GM12864 (cell line): ENCODE data around the gene TGFBR3.

ENCODE experiments used
- DNase-seq: peaks from one replicate; pipeline ENCODE4 v3.0.0-alpha.2; 2011; ENCODE audit warnings: low read depth
- H3K4me3 ChIP-seq: 2 replicates; pipeline ENCODE4 v1.5.1; 2011; ENCODE audit warnings: mild to moderate bottlenecking, low read depth, low read length, control low read depth
- TF ChIP-seq, protein P1 (sequence below): IDR thresholded peaks from 2 replicates; pipeline ENCODE4 v1.5.1; 2011; ENCODE audit warnings: low read depth, mild to moderate bottlenecking, moderate library complexity, low read length, control low read depth, inconsistent platforms; ENCODE audit errors: missing control alignments

TGFBR3 gene

DNA sequence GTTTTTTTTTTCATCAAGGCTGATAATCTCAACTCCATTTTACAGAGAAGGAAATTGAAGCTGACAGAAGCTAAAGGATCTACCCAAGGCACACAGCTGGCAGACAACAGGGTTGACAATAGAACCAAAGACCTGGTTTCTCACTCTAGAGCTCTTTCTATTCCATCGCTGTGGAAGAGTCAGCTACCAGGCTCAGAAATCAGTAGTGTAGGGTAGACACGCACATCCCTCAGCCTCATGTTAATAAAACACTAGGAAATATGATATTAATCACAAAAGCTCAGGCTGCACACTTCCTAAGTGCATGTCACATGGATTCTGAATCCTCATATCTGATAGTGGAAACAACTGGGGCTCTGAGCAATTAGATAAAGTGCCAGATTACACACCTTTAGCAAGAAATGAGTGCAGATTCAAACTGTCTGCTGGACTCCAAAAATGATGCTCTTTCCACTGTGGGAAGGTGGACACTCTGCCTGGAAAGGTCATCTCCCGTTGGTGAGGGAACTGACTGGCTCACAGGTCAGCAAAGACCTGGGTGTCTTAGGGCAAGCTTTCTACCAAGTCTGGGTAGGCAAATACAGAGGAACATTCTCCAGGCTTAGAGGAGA is 139.1 kb downstream of the TGFBR3 start:
- TF ChIP-seq, protein P1, sequence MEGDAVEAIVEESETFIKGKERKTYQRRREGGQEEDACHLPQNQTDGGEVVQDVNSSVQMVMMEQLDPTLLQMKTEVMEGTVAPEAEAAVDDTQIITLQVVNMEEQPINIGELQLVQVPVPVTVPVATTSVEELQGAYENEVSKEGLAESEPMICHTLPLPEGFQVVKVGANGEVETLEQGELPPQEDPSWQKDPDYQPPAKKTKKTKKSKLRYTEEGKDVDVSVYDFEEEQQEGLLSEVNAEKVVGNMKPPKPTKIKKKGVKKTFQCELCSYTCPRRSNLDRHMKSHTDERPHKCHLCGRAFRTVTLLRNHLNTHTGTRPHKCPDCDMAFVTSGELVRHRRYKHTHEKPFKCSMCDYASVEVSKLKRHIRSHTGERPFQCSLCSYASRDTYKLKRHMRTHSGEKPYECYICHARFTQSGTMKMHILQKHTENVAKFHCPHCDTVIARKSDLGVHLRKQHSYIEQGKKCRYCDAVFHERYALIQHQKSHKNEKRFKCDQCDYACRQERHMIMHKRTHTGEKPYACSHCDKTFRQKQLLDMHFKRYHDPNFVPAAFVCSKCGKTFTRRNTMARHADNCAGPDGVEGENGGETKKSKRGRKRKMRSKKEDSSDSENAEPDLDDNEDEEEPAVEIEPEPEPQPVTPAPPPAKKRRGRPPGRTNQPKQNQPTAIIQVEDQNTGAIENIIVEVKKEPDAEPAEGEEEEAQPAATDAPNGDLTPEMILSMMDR, result no peak
- H3K4me3 ChIP-seq, result no peak overlapping the region
- DNase-seq, result no peak

DNA sequence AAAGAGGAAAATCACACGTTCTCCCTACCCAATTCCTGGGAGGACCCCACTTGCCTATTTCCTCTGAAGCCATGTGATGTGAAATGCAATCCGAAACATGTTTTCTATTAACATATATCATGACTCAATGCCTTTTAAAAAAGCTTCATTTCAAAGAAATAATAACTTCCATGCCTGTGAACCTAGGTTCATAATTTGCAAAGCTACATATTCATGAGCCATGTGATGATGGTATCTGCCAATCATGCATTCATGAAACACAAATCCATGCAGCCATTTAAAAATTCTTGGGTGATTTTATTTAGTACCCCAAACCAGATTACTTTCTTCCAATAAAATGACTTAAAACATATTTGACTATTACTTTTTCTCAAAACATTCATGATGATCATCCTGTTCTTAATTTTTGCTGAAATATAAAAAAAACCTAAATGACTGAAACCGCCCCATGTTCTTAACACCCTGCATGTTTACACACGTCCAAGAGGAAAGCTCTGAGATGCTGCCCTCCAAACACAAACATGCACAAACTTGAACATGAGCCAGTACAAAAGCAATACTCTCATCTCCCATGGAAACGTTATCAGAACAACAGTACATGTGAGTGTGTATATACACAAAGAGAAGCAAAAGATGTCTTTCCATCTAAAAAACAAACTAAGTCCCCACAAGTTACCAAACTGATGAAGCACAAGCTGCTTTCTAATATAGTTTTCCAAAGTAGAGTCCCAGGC is 140.1 kb downstream of the TGFBR3 start:
- H3K4me3 ChIP-seq, result no peak overlapping the region
- no peak for DNase-seq
- TF ChIP-seq, protein P1, result no peak

DNA sequence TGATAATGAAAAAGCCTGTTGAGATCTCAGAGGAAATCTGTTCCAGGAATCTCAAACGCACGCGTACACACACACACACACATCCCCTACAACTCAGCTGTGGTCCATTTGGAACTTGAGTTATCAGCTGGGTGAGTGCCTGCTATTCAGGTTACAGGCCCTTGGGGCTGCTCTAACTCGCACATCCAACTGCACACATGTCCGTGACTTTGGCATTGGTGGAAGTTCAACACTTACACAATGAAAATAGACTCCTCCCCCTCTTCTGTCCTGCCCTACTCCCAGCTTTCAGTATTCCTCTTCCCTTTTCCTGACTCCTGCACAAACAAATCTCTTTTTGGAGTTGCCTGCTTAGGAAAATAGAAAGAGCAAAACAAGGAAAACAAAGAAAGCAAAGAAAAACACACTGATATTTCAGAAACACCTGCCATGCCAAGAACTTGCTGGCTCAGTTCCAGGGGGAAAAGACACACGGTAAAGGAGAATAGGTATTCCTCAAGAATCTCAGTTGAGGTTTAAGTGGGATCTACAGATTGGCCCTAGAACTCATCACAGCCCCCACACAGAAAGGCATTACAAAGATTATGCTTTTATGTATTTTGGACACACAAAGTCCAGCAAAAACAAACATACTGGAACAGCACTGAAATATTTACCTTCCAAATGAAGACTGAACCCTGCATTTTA is 140.9 kb downstream of the TGFBR3 start:
- no peak overlapping the region for H3K4me3 ChIP-seq
- DNase-seq, result no peak

DNA sequence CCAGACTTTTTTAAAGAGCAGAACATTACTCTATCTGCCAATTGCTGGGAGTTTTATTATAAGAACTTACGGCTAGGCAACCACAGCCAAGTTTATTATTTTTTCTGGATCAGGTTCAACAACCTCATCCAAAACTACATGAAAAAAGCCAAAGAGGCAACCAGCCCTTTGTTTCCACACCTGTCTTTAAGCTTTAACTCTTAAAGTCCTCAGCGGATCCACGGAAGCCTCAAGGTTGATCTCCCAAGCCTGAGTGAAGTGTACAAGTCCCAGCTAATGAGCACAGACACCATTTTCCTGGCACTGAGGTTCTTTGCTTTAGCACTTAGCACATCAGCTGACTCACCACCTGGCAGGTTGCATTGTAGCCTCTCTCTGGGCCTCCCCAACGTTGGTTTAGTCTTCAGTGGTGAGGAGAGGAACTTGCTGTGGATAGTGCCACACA is 143.1 kb downstream of the TGFBR3 start:
- DNase-seq, result no peak
- TF ChIP-seq, protein P1, result no peak
- no peak overlapping the region for H3K4me3 ChIP-seq

More for the DNA sequence above, 140.9 kb downstream of the TGFBR3 start:
- TF ChIP-seq, protein P1, result no peak

DNA sequence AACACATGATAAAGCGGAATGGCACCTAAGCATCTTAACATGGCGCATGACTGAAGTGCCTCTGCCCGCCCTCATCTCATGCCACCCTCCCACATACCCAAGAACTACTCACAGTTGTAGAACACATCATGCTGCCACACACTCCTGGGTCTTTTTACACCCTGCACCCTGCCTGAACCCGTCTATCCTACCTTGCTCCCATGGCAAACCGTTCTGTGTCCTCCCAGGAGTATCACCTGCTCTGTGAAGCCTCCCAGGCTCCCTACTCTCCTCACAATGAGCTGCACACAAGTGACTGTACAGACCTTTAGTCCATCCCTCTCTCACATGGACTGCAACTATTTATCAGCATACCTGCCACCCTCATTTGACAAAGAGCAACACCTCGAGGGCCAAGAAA is 144.0 kb downstream of the TGFBR3 start:
- TF ChIP-seq, protein P1, result no peak
- no peak overlapping the region for H3K4me3 ChIP-seq
- no peak for DNase-seq

DNA sequence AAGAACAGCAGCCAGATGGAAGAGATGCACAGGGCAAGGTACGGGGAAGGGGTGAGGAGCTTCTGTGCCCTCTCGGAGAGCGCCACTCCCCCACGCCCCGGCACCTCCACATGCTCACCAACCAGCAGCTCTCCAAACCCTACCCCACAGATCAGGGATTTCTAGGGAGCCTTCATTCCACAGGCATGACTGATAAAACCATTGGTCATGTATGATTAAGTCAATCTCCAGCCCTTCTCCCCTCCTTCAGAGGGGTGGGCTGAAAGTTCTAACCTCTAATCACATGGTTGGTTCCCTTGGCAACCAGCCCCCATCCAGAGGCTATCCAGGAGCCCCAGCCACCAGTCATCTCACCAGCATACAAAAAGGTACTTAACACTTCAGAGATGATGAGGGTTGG is 144.7 kb downstream of the TGFBR3 start:
- TF ChIP-seq, protein P1, result no peak
- DNase-seq, result no peak
- H3K4me3 ChIP-seq, result no peak overlapping the region
